GM13977 (cell line): Measurements from ENCODE around the gene SLC2A6.
"Not testable (repeated sequence)": the region's sequence is repeated elsewhere in the genome, so short reads cannot be mapped to it uniquely, and the experiment has no call there.

Source experiments
- DNase-seq: peaks from one replicate; pipeline ENCODE4 v3.0.0; 2012; ENCODE audit warnings: low spot score
- in situ Hi-C: fragments of 300-500 bp; cut with MboI; formaldehyde crosslinking; loops from one replicate; pipeline ENCODE4 v1.12.0; 2022; ENCODE audit warnings: low sequenced_read_pairs, low pct_unique_long_range_greater_than_20kb, mixed read lengths, inconsistent platforms; ENCODE audit not compliant: unreplicated experiment
- TF ChIP-seq, protein P1 (sequence below): IDR thresholded peaks from 2 replicates; pipeline ENCODE4 v1.5.1; 2012; ENCODE audit warnings: mild to moderate bottlenecking, control low read depth; ENCODE audit not compliant: insufficient read depth; ENCODE audit errors: extremely low read depth, missing control alignments

SLC2A6 gene

DNA sequence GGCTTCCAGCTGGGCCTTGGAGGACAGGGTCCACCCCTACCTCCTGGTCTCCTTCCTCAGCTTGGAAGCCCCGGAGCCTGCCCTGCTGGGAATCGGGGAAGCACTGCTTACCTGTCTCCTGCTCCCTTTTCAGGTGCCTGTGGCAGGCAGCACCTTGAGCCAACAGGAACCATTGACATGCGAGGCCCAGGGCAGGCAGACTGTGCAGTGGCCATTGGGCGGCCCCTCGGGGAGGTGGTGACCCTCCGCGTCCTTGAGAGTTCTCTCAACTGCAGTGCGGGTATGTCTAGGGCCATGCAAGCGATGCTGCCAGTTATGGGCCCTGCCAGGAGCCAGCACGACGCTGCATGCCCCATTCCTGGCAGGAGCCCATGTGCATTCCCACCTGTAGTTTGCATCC is 23.0 kb downstream of the SLC2A6 start:
- no peak for DNase-seq
- TF ChIP-seq, protein P1, sequence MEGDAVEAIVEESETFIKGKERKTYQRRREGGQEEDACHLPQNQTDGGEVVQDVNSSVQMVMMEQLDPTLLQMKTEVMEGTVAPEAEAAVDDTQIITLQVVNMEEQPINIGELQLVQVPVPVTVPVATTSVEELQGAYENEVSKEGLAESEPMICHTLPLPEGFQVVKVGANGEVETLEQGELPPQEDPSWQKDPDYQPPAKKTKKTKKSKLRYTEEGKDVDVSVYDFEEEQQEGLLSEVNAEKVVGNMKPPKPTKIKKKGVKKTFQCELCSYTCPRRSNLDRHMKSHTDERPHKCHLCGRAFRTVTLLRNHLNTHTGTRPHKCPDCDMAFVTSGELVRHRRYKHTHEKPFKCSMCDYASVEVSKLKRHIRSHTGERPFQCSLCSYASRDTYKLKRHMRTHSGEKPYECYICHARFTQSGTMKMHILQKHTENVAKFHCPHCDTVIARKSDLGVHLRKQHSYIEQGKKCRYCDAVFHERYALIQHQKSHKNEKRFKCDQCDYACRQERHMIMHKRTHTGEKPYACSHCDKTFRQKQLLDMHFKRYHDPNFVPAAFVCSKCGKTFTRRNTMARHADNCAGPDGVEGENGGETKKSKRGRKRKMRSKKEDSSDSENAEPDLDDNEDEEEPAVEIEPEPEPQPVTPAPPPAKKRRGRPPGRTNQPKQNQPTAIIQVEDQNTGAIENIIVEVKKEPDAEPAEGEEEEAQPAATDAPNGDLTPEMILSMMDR, result no peak
- in situ Hi-C loops, result no loop called here

DNA sequence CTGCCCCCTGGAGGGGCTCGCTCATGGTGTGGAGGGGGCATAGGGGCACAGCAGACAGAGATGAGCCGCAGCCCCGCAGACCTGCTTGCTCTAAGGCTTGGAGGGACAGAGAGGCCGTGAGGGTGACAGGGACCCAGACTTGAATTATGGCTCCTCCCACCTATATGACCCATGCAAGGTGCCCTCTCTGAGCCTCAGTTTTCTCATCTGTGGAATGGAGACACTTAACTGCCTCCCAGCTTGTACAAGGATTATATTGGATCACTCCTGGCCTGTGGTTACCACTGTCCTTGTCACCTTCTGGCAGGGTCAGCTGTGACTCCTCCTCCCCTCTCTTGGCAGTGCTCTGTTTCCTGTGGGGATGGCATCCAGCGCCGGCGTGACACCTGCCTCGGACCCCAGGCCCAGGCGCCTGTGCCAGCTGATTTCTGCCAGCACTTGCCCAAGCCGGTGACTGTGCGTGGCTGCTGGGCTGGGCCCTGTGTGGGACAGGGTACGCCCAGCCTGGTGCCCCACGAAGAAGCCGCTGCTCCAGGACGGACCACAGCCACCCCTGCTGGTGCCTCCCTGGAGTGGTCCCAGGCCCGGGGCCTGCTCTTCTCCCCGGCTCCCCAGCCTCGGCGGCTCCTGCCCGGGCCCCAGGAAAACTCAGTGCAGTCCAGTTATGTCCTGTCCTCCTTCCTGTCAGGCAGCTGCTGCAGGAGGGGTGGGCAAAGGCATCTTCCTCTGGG is 23.8 kb downstream of the SLC2A6 start:
- in situ Hi-C loops, result no loop called here
- TF ChIP-seq, protein P1, result no peak
- no peak for DNase-seq

DNA sequence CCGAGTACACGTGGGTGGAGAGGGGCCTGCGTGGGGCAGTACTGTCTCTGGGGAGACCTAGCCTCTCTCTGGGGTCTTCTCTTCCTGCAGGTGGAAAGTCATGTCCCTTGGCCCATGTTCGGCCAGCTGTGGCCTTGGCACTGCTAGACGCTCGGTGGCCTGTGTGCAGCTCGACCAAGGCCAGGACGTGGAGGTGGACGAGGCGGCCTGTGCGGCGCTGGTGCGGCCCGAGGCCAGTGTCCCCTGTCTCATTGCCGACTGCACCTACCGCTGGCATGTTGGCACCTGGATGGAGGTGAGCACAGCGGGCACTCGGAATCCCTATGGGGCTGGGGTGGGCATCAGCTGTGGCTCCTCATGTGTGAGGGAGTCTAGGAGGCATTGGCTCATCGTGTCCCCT is 24.6 kb downstream of the SLC2A6 start:
- DNase-seq, result no peak
- TF ChIP-seq, protein P1, result no peak
- in situ Hi-C loops, result no loop called here

DNA sequence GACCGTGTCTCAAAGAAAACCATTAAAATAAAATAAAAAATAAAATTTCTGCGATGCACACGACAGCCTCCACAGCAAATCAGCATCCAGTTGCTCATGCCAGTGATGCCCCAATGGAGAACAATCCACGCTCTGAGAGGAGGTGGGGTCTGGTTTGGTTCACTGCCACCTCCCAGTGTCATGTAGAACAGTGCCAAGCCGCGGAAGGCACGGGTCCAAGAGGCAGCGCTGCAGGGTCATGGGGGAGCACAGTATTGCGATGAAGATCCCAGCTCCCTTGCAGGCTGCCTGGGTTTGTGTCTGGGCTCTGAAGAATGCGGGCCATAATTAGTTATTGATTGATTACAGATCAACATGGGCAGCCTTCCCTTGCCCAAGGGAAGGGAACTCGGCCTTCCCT is 25.2 kb downstream of the SLC2A6 start:
- in situ Hi-C loops, result no loop called here
- TF ChIP-seq, protein P1, result no peak
- DNase-seq, result no peak

DNA sequence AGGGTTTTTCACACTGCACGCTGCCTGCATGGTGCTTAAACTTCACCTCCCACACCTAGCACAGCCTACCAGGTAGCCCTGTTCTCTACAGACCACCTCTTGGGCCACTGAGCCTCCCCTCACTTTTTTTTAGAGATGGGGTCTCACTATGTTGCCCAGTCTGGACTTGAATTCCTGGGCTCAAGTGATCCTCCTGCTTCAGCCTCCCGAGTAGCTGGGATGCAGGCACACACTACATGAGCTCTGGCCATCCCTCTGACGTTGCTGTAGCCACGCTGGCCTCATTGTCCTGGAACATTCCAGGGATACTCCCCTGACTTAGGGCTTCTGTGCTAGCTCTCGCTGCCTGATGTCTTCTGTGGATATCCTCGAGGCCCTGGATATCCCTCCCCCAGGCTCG is 26.3 kb downstream of the SLC2A6 start:
- in situ Hi-C loops, result no loop called here
- TF ChIP-seq, protein P1, result no peak
- DNase-seq, result no peak

DNA sequence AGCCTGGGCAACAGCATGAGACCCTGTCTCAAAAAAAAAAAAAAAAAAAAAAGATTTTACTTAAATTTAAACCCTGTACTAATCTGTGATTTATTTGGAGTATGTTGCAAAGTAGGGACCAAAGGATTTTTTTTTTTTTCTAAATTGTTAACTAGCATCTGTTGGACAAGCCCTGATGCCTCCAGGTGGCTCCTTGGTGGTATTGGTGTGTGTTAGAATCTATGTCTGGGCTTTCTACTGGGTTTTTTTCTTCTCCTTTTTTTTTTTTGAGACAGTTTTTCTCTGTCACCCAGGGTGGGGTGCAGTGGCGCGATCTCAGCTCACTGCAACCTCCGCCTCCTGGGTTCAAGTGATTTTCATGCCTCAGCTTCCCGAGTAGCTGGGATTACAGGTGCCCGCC is 27.0 kb downstream of the SLC2A6 start:
- in situ Hi-C loops, DNase-seq: not testable (repeated sequence)

DNA sequence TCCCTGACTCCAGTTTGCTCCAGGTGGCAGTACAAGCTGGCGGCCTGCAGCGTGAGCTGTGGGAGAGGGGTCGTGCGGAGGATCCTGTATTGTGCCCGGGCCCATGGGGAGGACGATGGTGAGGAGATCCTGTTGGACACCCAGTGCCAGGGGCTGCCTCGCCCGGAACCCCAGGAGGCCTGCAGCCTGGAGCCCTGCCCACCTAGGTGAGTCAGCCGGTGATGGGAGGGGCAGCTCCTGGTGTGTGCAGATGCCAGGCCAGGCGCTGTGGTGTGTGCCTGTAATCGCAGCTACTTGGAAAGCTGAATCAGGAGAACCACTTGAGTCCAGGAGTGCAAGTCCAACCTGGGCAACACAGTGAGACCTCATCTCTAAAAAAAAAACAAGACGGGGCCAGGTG is 29.1 kb downstream of the SLC2A6 start:
- in situ Hi-C loops, result no loop called here
- no peak for DNase-seq
- TF ChIP-seq, protein P1, result no peak
